Mesothelial cell of epicardium (in vitro differentiated cells): ENCODE data around the gene USP47. TPM values are rescaled to one million over a fixed set of nuclear protein-coding genes. Genes with fewer than 3 reads are reported as not detected.
A peak's percentile ranks its signal among the peaks of the same experiment; 100 is the strongest.

Experiments
- DNase-seq, 2 experiments: peaks; one replicate each; pipeline ENCODE4 v3.0.0; 2021; ENCODE audit warnings: low spot score in 2 of 2; ENCODE audit not compliant: unreplicated experiment in 2 of 2
- H3K27ac Mint-ChIP-seq: 2 replicates; pipeline ENCODE4 v1.8.0; 2021; ENCODE audit warnings: mixed read lengths
- H3K27me3 Mint-ChIP-seq: 2 replicates; pipeline ENCODE4 v1.8.0; 2021; ENCODE audit warnings: low read depth, mixed read lengths
- H3K36me3 Mint-ChIP-seq: 2 replicates; pipeline ENCODE4 v1.8.0; 2021; ENCODE audit warnings: mixed read lengths
- H3K4me1 Mint-ChIP-seq: 2 replicates; pipeline ENCODE4 v1.8.0; 2021; ENCODE audit warnings: mixed read lengths
- H3K4me3 Mint-ChIP-seq: 2 replicates; pipeline ENCODE4 v1.8.0; 2021; ENCODE audit warnings: mild to moderate bottlenecking, moderate library complexity, mixed read lengths
- H3K9me3 Mint-ChIP-seq: 2 replicates; pipeline ENCODE4 v1.8.0; 2021; ENCODE audit warnings: mixed read lengths
- total RNA-seq: library from RNA; stranded (reverse); gene quantifications from 3 replicates; pipeline ENCODE4 v1.2.1, GENCODE V29; 2021
- TF ChIP-seq, protein P1 (sequence below): fragments of 200-600 bp; sonication (generic); IDR thresholded peaks from one replicate; pipeline ENCODE4 v1.5.0; 2021; ENCODE audit warnings: antibody characterized with exemption; ENCODE audit not compliant: unreplicated experiment

The USP47 gene
- total RNA-seq, 1 donor from 2014 or later = 68.1 TPM

- Mint-ChIP-seq H3K36me3 (peaks cover 1% of the 10 kb centered on the region), H3K27me3 (no peaks in the 10 kb centered on the region), H3K27ac (no peak overlapping the region), H3K4me1 (peaks cover 20% of the 10 kb centered on the region), H3K9me3 (no peaks in the 10 kb centered on the region), H3K4me3 (no peak overlapping the region)
- TF ChIP-seq, protein P1, sequence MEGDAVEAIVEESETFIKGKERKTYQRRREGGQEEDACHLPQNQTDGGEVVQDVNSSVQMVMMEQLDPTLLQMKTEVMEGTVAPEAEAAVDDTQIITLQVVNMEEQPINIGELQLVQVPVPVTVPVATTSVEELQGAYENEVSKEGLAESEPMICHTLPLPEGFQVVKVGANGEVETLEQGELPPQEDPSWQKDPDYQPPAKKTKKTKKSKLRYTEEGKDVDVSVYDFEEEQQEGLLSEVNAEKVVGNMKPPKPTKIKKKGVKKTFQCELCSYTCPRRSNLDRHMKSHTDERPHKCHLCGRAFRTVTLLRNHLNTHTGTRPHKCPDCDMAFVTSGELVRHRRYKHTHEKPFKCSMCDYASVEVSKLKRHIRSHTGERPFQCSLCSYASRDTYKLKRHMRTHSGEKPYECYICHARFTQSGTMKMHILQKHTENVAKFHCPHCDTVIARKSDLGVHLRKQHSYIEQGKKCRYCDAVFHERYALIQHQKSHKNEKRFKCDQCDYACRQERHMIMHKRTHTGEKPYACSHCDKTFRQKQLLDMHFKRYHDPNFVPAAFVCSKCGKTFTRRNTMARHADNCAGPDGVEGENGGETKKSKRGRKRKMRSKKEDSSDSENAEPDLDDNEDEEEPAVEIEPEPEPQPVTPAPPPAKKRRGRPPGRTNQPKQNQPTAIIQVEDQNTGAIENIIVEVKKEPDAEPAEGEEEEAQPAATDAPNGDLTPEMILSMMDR = no peak
- no peak for DNase-seq
These were observed 148.3 kb downstream of the USP47 start for GRCh38 chr11:11989774-11990744.

- Mint-ChIP-seq H3K4me1 (peaks cover 24% of the 10 kb centered on the region), H3K27me3 (no peaks in the 10 kb centered on the region), H3K27ac (no peak overlapping the region), H3K9me3 (no peaks in the 10 kb centered on the region), H3K4me3 (no peak overlapping the region), H3K36me3 (peaks cover 1% of the 10 kb centered on the region)
- TF ChIP-seq, protein P1 = no peak
- no peak for DNase-seq
These were observed 150.8 kb downstream of the USP47 start for GRCh38 chr11:11992257-11993212.

- Mint-ChIP-seq H3K4me3 (no peak overlapping the region), H3K27me3 (no peaks in the 10 kb centered on the region), H3K9me3 (no peaks in the 10 kb centered on the region), H3K4me1 (peaks cover 18% of the 10 kb centered on the region), H3K27ac (peak overlapping the region; percentile 3), H3K36me3 (peaks cover 7% of the 10 kb centered on the region)
- TF ChIP-seq, protein P1 = no peak
- no peak for DNase-seq
These were observed 152.1 kb downstream of the USP47 start for GRCh38 chr11:11993839-11994238.

- H3K4me1 Mint-ChIP-seq = peaks cover 14% of the 10 kb centered on the region
- H3K27me3 Mint-ChIP-seq = no peaks in the 10 kb centered on the region
- no peak overlapping the region for H3K4me3 Mint-ChIP-seq
- peaks cover 7% of the 10 kb centered on the region for H3K36me3 Mint-ChIP-seq
- H3K27ac Mint-ChIP-seq = no peak overlapping the region
- TF ChIP-seq, protein P1 = no peak
- H3K9me3 Mint-ChIP-seq = no peaks in the 10 kb centered on the region
- no peak for DNase-seq
These were observed 153.8 kb downstream of the USP47 start for GRCh38 chr11:11995601-11996000.

- Mint-ChIP-seq H3K27ac (no peak overlapping the region), H3K27me3 (no peaks in the 10 kb centered on the region), H3K4me1 (peaks cover 13% of the 10 kb centered on the region), H3K9me3 (no peaks in the 10 kb centered on the region), H3K36me3 (peaks cover 6% of the 10 kb centered on the region), H3K4me3 (no peak overlapping the region)
- no peak for DNase-seq
- TF ChIP-seq, protein P1 = no peak
These were observed 154.7 kb downstream of the USP47 start for GRCh38 chr11:11996321-11997048.
